ENCODE measurements around the gene E4F1. TPM values are rescaled to one million over a fixed set of nuclear protein-coding genes. Genes with fewer than 3 reads are reported as not detected.

E4F1 gene
- total and polyA plus RNA-seq, 2 of the 13 experiments (the other 11 are each of a cell fraction or from before 2014, with no cell fraction given) = 13.8 to 19.5 TPM

GRCh38 chr16:2267913-2268666 lies 44.7 kb downstream of the E4F1 start, which contains the start of gene RNPS1 (continued):
- TF ChIP-seq, protein P1, sequence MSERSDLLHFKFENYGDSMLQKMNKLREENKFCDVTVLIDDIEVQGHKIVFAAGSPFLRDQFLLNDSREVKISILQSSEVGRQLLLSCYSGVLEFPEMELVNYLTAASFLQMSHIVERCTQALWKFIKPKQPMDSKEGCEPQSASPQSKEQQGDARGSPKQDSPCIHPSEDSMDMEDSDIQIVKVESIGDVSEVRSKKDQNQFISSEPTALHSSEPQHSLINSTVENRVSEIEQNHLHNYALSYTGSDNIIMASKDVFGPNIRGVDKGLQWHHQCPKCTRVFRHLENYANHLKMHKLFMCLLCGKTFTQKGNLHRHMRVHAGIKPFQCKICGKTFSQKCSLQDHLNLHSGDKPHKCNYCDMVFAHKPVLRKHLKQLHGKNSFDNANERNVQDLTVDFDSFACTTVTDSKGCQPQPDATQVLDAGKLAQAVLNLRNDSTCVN (CRISPR knock-in tag; IDR thresholded peaks at IDR 0.05; ENCODE audit: borderline replicate concordance) = 0 out of 2 replicates have a peak, but pooled peaks have one; percentile 33
- no peak for TF ChIP-seq SNAI1 (CRISPR knock-in tag; IDR thresholded peaks at IDR 0.05; ENCODE audit: borderline replicate concordance)
- TF ChIP-seq GFI1 (CRISPR knock-in tag; IDR thresholded peaks at IDR 0.05; ENCODE audit: borderline replicate concordance) = peak; percentile 67; the same call in 1 of the 2 replicates
- peak; percentile 85 for TF ChIP-seq HDAC1 (CRISPR knock-in tag; IDR thresholded peaks at IDR 0.05)
- TF ChIP-seq, protein P2, sequence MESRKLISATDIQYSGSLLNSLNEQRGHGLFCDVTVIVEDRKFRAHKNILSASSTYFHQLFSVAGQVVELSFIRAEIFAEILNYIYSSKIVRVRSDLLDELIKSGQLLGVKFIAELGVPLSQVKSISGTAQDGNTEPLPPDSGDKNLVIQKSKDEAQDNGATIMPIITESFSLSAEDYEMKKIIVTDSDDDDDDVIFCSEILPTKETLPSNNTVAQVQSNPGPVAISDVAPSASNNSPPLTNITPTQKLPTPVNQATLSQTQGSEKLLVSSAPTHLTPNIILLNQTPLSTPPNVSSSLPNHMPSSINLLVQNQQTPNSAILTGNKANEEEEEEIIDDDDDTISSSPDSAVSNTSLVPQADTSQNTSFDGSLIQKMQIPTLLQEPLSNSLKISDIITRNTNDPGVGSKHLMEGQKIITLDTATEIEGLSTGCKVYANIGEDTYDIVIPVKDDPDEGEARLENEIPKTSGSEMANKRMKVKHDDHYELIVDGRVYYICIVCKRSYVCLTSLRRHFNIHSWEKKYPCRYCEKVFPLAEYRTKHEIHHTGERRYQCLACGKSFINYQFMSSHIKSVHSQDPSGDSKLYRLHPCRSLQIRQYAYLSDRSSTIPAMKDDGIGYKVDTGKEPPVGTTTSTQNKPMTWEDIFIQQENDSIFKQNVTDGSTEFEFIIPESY (CRISPR knock-in tag; IDR thresholded peaks at IDR 0.05) = no peak
- TF ChIP-seq ZNF607 (CRISPR knock-in tag; IDR thresholded peaks at IDR 0.05; ENCODE audit: borderline replicate concordance) = peak; percentile 89; the same call in 1 of the 2 replicates
- peak; percentile 73; the same call in 1 of the 2 replicates for TF ChIP-seq ZNF280B (CRISPR knock-in tag; IDR thresholded peaks at IDR 0.05; ENCODE audit: borderline replicate concordance)
- no peak for TF ChIP-seq THYN1 (CRISPR knock-in tag; IDR thresholded peaks at IDR 0.05; ENCODE audit: borderline replicate concordance, low read depth)
- TF ChIP-seq HOXA5 (CRISPR knock-in tag; IDR thresholded peaks at IDR 0.05) = peak; percentile 67; the same call in 1 of the 2 replicates
- TF ChIP-seq, protein P3, sequence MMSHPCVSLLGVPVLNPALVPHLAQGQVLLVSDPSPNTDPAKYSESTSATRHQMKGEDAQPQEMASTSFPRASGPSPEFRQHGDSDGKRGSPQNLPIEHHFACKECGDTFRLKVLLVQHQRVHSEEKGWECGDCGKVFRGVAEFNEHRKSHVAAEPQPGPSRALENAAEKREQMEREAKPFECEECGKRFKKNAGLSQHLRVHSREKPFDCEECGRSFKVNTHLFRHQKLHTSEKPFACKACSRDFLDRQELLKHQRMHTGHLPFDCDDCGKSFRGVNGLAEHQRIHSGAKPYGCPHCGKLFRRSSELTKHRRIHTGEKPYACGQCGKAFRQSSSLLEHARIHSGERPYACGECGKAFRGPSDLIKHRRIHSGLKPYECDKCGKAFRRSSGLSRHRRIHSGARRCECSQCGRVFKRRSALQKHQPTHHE (CRISPR knock-in tag; IDR thresholded peaks at IDR 0.05; ENCODE audit: borderline replicate concordance) = peak; percentile 93; the same call in 1 of the 2 replicates
- TF ChIP-seq MBNL3 (CRISPR knock-in tag; conservative IDR thresholded peaks at IDR 0.05) = no peak
- TF ChIP-seq ZNF10 (CRISPR knock-in tag; IDR thresholded peaks at IDR 0.05; ENCODE audit: borderline replicate concordance, low read depth) = no peak
- TF ChIP-seq ZBTB38 (CRISPR knock-in tag; IDR thresholded peaks at IDR 0.05) = 0 out of 2 replicates have a peak, but pooled peaks have one; percentile 30
- TF ChIP-seq PAWR (CRISPR knock-in tag; IDR thresholded peaks at IDR 0.05; ENCODE audit: borderline replicate concordance) = no peak
- TF ChIP-seq ZBTB43 (CRISPR knock-in tag; conservative IDR thresholded peaks at IDR 0.05) = 0 out of 2 replicates have a peak, but pooled peaks have one; percentile 13
- peak; percentile 84; the same call in 1 of the 2 replicates for TF ChIP-seq ZNF564 (CRISPR knock-in tag; IDR thresholded peaks at IDR 0.05)
- no peak for TF ChIP-seq PHB2 (IDR thresholded peaks at IDR 0.05; ENCODE audit: partially characterized antibody)
- no peak for TF ChIP-seq ZNF7 (CRISPR knock-in tag; IDR thresholded peaks at IDR 0.05)
- TF ChIP-seq ZNF12 (CRISPR knock-in tag; IDR thresholded peaks at IDR 0.05) = peak; percentile 48; the same call in 1 of the 2 replicates
- TF ChIP-seq ZNF260 (CRISPR knock-in tag; IDR thresholded peaks at IDR 0.05; ENCODE audit: borderline replicate concordance, low read depth) = peak; percentile 78; the same call in 1 of the 2 replicates
- TF ChIP-seq GATAD1 (CRISPR knock-in tag; IDR thresholded peaks at IDR 0.05) = peak; percentile 98
